Mesenchymal stem cell (in vitro differentiated cells and primary cell): ENCODE results near the gene AFF2. TPM values are rescaled to one million over a fixed set of nuclear protein-coding genes. Genes with fewer than 3 reads are reported as not detected.

Experiments
- DNase-seq: peaks from one replicate; pipeline ENCODE4 v3.0.0-alpha.2; 2013
- H2AFZ ChIP-seq: one replicate; pipeline ENCODE4 v1.6.1; 2013; ENCODE audit warnings: low read depth, mild to moderate bottlenecking, control low read depth, inconsistent platforms, low read length, moderate library complexity
- H2AK5ac ChIP-seq: 2 replicates; pipeline ENCODE4 v1.6.1; 2013; ENCODE audit warnings: low read length, moderate library complexity, mild to moderate bottlenecking, inconsistent platforms; ENCODE audit not compliant: severe bottlenecking
- H2BK120ac ChIP-seq: one replicate; pipeline ENCODE4 v1.6.1; 2013; ENCODE audit warnings: low read depth, mild to moderate bottlenecking, inconsistent platforms, low read length, moderate library complexity
- H2BK12ac ChIP-seq, 2 experiments: one replicate each; pipeline ENCODE4 v1.6.1; 2013; ENCODE audit warnings: inconsistent platforms in 2 of 2, low read length in 2 of 2, mild to moderate bottlenecking in 2 of 2, moderate library complexity in 2 of 2, control low read depth in 1 of 2
- H2BK15ac ChIP-seq: one replicate; pipeline ENCODE4 v1.6.1; 2013; ENCODE audit warnings: mild to moderate bottlenecking, low read depth, inconsistent platforms; ENCODE audit not compliant: poor library complexity, severe bottlenecking
- H2BK5ac ChIP-seq: 2 replicates; pipeline ENCODE4 v1.6.1; 2013; ENCODE audit warnings: low read depth, mild to moderate bottlenecking, low read length, control low read depth, inconsistent platforms; ENCODE audit not compliant: poor library complexity, severe bottlenecking
- H3K14ac ChIP-seq, 2 experiments: one replicate each; pipeline ENCODE4 v1.6.1; 2013; ENCODE audit warnings: inconsistent platforms in 2 of 2, low read length in 2 of 2, control low read depth in 1 of 2, mild to moderate bottlenecking in 1 of 2, moderate library complexity in 1 of 2
- H3K18ac ChIP-seq, 2 experiments: one replicate each; pipeline ENCODE4 v1.6.1; 2013; ENCODE audit warnings: inconsistent platforms in 2 of 2, low read length in 2 of 2, control low read depth in 1 of 2, low read depth in 1 of 2, mild to moderate bottlenecking in 1 of 2
- H3K23ac ChIP-seq, 2 experiments: one replicate each; pipeline ENCODE4 v1.6.1; 2013; ENCODE audit warnings: inconsistent platforms in 2 of 2, low read length in 2 of 2, mild to moderate bottlenecking in 2 of 2, moderate library complexity in 2 of 2, control low read depth in 1 of 2
- H3K27ac ChIP-seq: 2 replicates; pipeline ENCODE4 v1.5.1; 2013; ENCODE audit warnings: mild to moderate bottlenecking, moderate library complexity, low read length, control low read depth, inconsistent platforms; ENCODE audit not compliant: poor library complexity, severe bottlenecking
- H3K27me3 ChIP-seq, 2 experiments: 2 replicates each; pipeline versions ENCODE4 v1.6.1 to v1.7.0; 2013; ENCODE audit warnings: low read length in 2 of 2, mild to moderate bottlenecking in 2 of 2, moderate library complexity in 2 of 2, control low read depth in 1 of 2, inconsistent platforms in 1 of 2; ENCODE audit not compliant: control insufficient read depth in 1 of 2, insufficient read depth in 1 of 2
- H3K36me3 ChIP-seq, 2 experiments: 2 replicates each; pipeline versions ENCODE4 v1.6.1 to v1.7.0; 2013; ENCODE audit warnings: low read length in 2 of 2, control low read depth in 1 of 2, inconsistent platforms in 1 of 2, low read depth in 1 of 2, mild to moderate bottlenecking in 1 of 2; ENCODE audit not compliant: insufficient read depth in 2 of 2, control insufficient read depth in 1 of 2
- H3K4ac ChIP-seq, 2 experiments: one replicate each; pipeline ENCODE4 v1.6.1; 2013; ENCODE audit warnings: inconsistent platforms in 2 of 2, low read length in 2 of 2, mild to moderate bottlenecking in 2 of 2, moderate library complexity in 2 of 2, control low read depth in 1 of 2, low read depth in 1 of 2
- H3K4me1 ChIP-seq: 2 replicates; pipeline ENCODE4 v1.6.1; 2013; ENCODE audit warnings: low read depth, low read length, control low read depth; ENCODE audit not compliant: control insufficient read depth, insufficient read depth
- H3K4me2 ChIP-seq: 2 replicates; pipeline ENCODE4 v1.6.1; 2013; ENCODE audit warnings: low read length, mild to moderate bottlenecking, inconsistent platforms; ENCODE audit not compliant: poor library complexity, severe bottlenecking
- H3K4me3 ChIP-seq, 2 experiments: 2 replicates each; pipeline versions ENCODE4 v1.5.1 to v1.7.0; 2013; ENCODE audit warnings: low read length in 2 of 2, mild to moderate bottlenecking in 2 of 2, control low read depth in 1 of 2, low read depth in 1 of 2; ENCODE audit not compliant: insufficient read depth in 1 of 2
- H3K79me1 ChIP-seq: replicated peaks from 2 replicates; pipeline ENCODE4 v1.6.1; 2013; ENCODE audit warnings: mild to moderate bottlenecking, control low read depth, low read length, inconsistent platforms; ENCODE audit not compliant: poor library complexity, severe bottlenecking
- H3K9ac ChIP-seq: 2 replicates; pipeline ENCODE4 v1.7.0; 2013; ENCODE audit warnings: mild to moderate bottlenecking, low read length, moderate library complexity
- H3K9me3 ChIP-seq: 2 replicates; pipeline ENCODE4 v1.7.0; 2013; ENCODE audit warnings: mild to moderate bottlenecking, low read length; ENCODE audit not compliant: control insufficient read depth
- H4K8ac ChIP-seq: one replicate; pipeline ENCODE4 v1.6.1; 2013; ENCODE audit warnings: inconsistent platforms, mild to moderate bottlenecking, low read length, moderate library complexity
- H4K91ac ChIP-seq: one replicate; pipeline ENCODE4 v1.6.1; 2013; ENCODE audit warnings: mild to moderate bottlenecking, low read length, inconsistent platforms
- WGBS: methylation state at CpG from one replicate; pipeline ENCODE4 v1.1.7; 2013; ENCODE audit warnings: mixed read lengths; 5-methylcytosine and 5-hydroxymethylcytosine counted together
- polyA plus RNA-seq, 2 experiments: library from polyadenylated mRNA; stranded (reverse); fragments of 200-250 nt; gene quantifications; one replicate each; pipeline ENCODE4 v1.2.3, GENCODE V29; 2013

AFF2 gene
- 0.01 TPM for polyA plus RNA-seq (2013, experiment 1 of 2)
- 0.05 TPM for polyA plus RNA-seq (2013, experiment 2 of 2)

GRCh38 chrX:148500423-148501385 is at the start of gene AFF2:
Gene AFF2, plus strand, starts transcription at chrX:148500617. Its CDS starts 481 bp downstream, at chrX:148501098.
- Histone ChIP-seq H3K14ac (no peak within 1 kb of the TSS), H3K4me1 (peaks cover 7% of the 10 kb centered on the region), H2AFZ (peak within 1 kb of the TSS; percentile 27), H3K27ac (no peak within 1 kb of the TSS), H2BK120ac (no peak within 1 kb of the TSS), H3K4ac (no peak within 1 kb of the TSS), H3K18ac (no peak within 1 kb of the TSS), H4K91ac (no peak within 1 kb of the TSS), H3K9me3 (no peaks in the 10 kb centered on the region), H2BK15ac (no peak within 1 kb of the TSS), H3K9ac (no peak within 1 kb of the TSS), H3K4me2 (peak within 1 kb of the TSS; percentile 77), H3K4me3 (peak within 1 kb of the TSS; percentile 44 to 67), H2AK5ac (no peak within 1 kb of the TSS), H2BK12ac (no peak within 1 kb of the TSS), H2BK5ac (no peak within 1 kb of the TSS), H3K79me1 (no peaks in the 10 kb centered on the region), H4K8ac (no peak within 1 kb of the TSS), H3K23ac (no peak within 1 kb of the TSS), H3K27me3 (peaks cover 35 to 38% of the 10 kb centered on the region in 2 experiments), H3K36me3 (no peaks in the 10 kb centered on the region)
- WGBS: 0% methylated on average over 26 of the region's 115 CpGs
- DNase-seq: peak; percentile 30

- H2AFZ ChIP-seq: no peak overlapping the region
- H2BK5ac ChIP-seq: no peak overlapping the region
- WGBS: 73% methylated on average over 2 of the region's 3 CpGs
Measured at GRCh38 chrX:148457279-148457678, 43.1 kb upstream of the AFF2 start.

GRCh38 chrX:148459343-148459742 is 41.1 kb upstream of the AFF2 start:
- H3K14ac ChIP-seq: no peak overlapping the region
- no peaks in the 10 kb centered on the region for H3K36me3 ChIP-seq
- no peak overlapping the region for H2BK15ac ChIP-seq
- H2BK120ac ChIP-seq: no peak overlapping the region
- no peak overlapping the region for H2BK12ac ChIP-seq
- no peak overlapping the region for H3K27ac ChIP-seq
- no peak overlapping the region for H3K23ac ChIP-seq
- H3K27me3 ChIP-seq: no peaks in the 10 kb centered on the region
- no peaks in the 10 kb centered on the region for H3K9me3 ChIP-seq
- no peak overlapping the region for H2AK5ac ChIP-seq
- no peak overlapping the region for H4K8ac ChIP-seq
- no peak overlapping the region for H3K4me2 ChIP-seq
- H3K4me3 ChIP-seq: no peak overlapping the region
- H3K18ac ChIP-seq: no peak overlapping the region
- WGBS: 75% methylated on average over 4 of the region's 4 CpGs
- no peak overlapping the region for H2AFZ ChIP-seq
- no peaks in the 10 kb centered on the region for H3K4me1 ChIP-seq
- H2BK5ac ChIP-seq: no peak overlapping the region
- DNase-seq: no peak
- H4K91ac ChIP-seq: no peak overlapping the region
- H3K79me1 ChIP-seq: no peaks in the 10 kb centered on the region
- no peak overlapping the region for H3K9ac ChIP-seq
- H3K4ac ChIP-seq: no peak overlapping the region

More at GRCh38 chrX:148457279-148457678, 43.1 kb upstream of the AFF2 start:
- H3K9ac ChIP-seq: no peak overlapping the region
- H3K14ac ChIP-seq: no peak overlapping the region
- H3K79me1 ChIP-seq: no peaks in the 10 kb centered on the region
- H2AK5ac ChIP-seq: no peak overlapping the region
- H3K18ac ChIP-seq: no peak overlapping the region
- H3K23ac ChIP-seq: no peak overlapping the region
- H4K91ac ChIP-seq: no peak overlapping the region
- H3K27me3 ChIP-seq: no peaks in the 10 kb centered on the region
- no peak overlapping the region for H3K4ac ChIP-seq
- H3K4me3 ChIP-seq: no peak overlapping the region
- H3K27ac ChIP-seq: no peak overlapping the region
- H2BK15ac ChIP-seq: no peak overlapping the region
- no peak for DNase-seq
- H4K8ac ChIP-seq: no peak overlapping the region
- no peak overlapping the region for H2BK12ac ChIP-seq
- no peaks in the 10 kb centered on the region for H3K4me1 ChIP-seq
- H3K4me2 ChIP-seq: no peak overlapping the region
- no peaks in the 10 kb centered on the region for H3K36me3 ChIP-seq
- peaks cover 4% of the 10 kb centered on the region for H3K9me3 ChIP-seq
- H2BK120ac ChIP-seq: no peak overlapping the region

- Histone ChIP-seq H3K4me2 (no peak overlapping the region), H3K4ac (no peak overlapping the region), H3K79me1 (no peaks in the 10 kb centered on the region), H3K18ac (no peak overlapping the region), H2AK5ac (no peak overlapping the region), H3K14ac (no peak overlapping the region), H3K9me3 (no peaks in the 10 kb centered on the region), H3K9ac (no peak overlapping the region), H4K91ac (no peak overlapping the region), H3K27me3 (no peaks in the 10 kb centered on the region), H3K36me3 (no peaks in the 10 kb centered on the region), H2BK15ac (no peak overlapping the region), H2BK5ac (no peak overlapping the region), H3K4me1 (no peaks in the 10 kb centered on the region), H4K8ac (no peak overlapping the region), H2BK120ac (no peak overlapping the region), H3K23ac (no peak overlapping the region), H2BK12ac (no peak overlapping the region), H2AFZ (no peak overlapping the region), H3K4me3 (no peak overlapping the region), H3K27ac (no peak overlapping the region)
- WGBS: 90% methylated on average over 3 of the region's 4 CpGs
- no peak for DNase-seq
Measured at GRCh38 chrX:148466292-148466691, 34.1 kb upstream of the AFF2 start.
